ENCODE results near the gene UBXN1.

UBXN1 gene

GRCh38 chr11:62716206-62716605 is 37.3 kb upstream of the UBXN1 start:
- TF ChIP-seq CTCF (IDR thresholded peaks at IDR 0.05; ENCODE audit: insufficient read depth, low read depth, low read length, missing control alignments) = no peak
- no peak overlapping the region for H3K4me3 ChIP-seq (ENCODE audit: low read depth, low read length)
- no peak for DNase-seq (ENCODE audit: low read depth)

GRCh38 chr11:62715150-62716130 is 36.6 kb upstream of the UBXN1 start:
- no peak for DNase-seq (ENCODE audit: low read depth)
- TF ChIP-seq CTCF (IDR thresholded peaks at IDR 0.05; ENCODE audit: insufficient read depth, low read depth, low read length, missing control alignments) = no peak
- no peak overlapping the region for H3K4me3 ChIP-seq (ENCODE audit: low read depth, low read length)

- TF ChIP-seq CTCF (IDR thresholded peaks at IDR 0.05; ENCODE audit: insufficient read depth, low read depth, low read length, missing control alignments) = no peak
- DNase-seq (ENCODE audit: low read depth) = no peak
- H3K4me3 ChIP-seq (ENCODE audit: low read depth, low read length) = no peak overlapping the region
These were observed 34.5 kb upstream of the UBXN1 start for GRCh38 chr11:62713343-62713742.

GRCh38 chr11:62712861-62713260 is 34.0 kb upstream of the UBXN1 start:
- no peak for DNase-seq (ENCODE audit: low read depth)
- no peak for TF ChIP-seq CTCF (IDR thresholded peaks at IDR 0.05; ENCODE audit: insufficient read depth, low read depth, low read length, missing control alignments)
- H3K4me3 ChIP-seq (ENCODE audit: low read depth, low read length) = no peak overlapping the region

GRCh38 chr11:62712276-62712812 is 33.5 kb upstream of the UBXN1 start:
- TF ChIP-seq CTCF (IDR thresholded peaks at IDR 0.05; ENCODE audit: insufficient read depth, low read depth, low read length, missing control alignments) = no peak
- H3K4me3 ChIP-seq (ENCODE audit: low read depth, low read length) = no peak overlapping the region
- DNase-seq (ENCODE audit: low read depth) = no peak

- peak; percentile 68 for DNase-seq (ENCODE audit: low read depth)
- H3K4me3 ChIP-seq (ENCODE audit: low read depth, low read length) = peak overlapping the region; percentile 71
- TF ChIP-seq CTCF (IDR thresholded peaks at IDR 0.05; ENCODE audit: insufficient read depth, low read depth, low read length, missing control alignments) = no peak
These were observed 31.1 kb upstream of the UBXN1 start for GRCh38 chr11:62710001-62710345.
